Measurements from ENCODE around the gene VIT. TPM values are rescaled to one million over a fixed set of nuclear protein-coding genes. Genes with fewer than 3 reads are reported as not detected.

The VIT gene
- total RNA-seq, 6 experiments from 2014 or later, result not detected

DNA sequence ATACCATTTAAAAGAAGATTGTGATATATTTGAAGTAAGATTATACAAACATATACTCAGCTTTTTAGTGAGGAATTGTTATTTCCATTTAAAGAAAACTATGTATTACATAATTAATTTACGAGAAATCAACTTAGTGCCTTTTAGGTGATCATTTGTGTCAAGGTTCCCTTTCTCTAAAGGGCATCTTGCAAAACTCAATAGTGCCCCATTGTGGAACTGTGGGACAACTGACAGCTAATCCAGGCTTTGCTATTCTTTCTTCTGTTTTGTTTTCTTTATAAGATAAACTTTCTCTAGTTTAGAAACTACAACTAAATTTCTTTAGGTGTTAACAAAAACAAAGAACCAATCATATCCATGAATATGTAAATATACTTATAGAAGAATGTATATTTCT lies 24.3 kb upstream of the VIT start:
- 55% methylated on average over 1 of the region's 1 CpG for WGBS (ENCODE audit: insufficient coverage, low coverage, low lambda C conversion rate, missing lambda C conversion rate)
- Histone ChIP-seq H3K27me3 (no peaks in the 10 kb centered on the region), H3K4me1 (no peaks in the 10 kb centered on the region), H3K4me3 (no peak overlapping the region), H3K9me3 (no peaks in the 10 kb centered on the region), H3K36me3 (no peaks in the 10 kb centered on the region), H3K27ac (no peak overlapping the region)
- TF ChIP-seq CTCF (IDR thresholded peaks at IDR 0.05) (peak in 3 of 4 donors; percentile 18 to 35 (median 22)), POLR2A (IDR thresholded peaks at IDR 0.05) (no peak)
- intact Hi-C loops (cut with DNase I), result no loop called here
- DNase-seq (no peak), ATAC-seq (no peak)

DNA sequence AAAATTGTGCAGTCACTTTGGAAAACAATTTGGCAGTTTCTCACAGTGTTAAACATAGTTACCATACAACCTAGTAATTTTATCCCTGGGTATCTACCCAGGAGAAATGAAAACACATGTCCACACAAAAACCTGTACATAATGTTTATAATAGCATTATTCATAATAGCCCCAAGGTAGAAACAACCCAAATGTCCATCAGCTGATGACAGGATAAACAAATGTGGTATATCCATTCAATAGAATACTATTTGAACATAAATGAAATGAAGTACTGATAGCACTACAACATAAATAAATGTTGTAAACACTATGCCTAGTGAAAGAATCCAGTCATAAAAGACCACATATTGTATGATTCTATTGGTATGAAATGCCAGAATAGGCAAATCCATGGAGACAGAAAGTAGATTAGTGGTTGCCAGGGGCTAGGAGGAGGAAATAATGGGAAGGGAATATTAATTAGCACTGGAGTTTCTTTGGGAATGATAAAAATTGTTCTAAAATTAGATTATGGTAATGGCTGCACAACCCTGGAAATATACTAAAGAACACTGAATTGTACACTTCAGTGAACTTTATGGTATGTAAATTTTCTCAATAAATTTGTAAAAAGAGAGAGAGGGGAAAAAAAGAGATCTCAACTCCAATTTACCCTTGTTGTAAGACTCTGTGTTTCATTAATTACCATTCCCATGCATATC lies 20.8 kb upstream of the VIT start:
- DNase-seq (no peak), ATAC-seq (no peak)
- Histone ChIP-seq H3K4me1 (no peaks in the 10 kb centered on the region), H3K36me3 (no peaks in the 10 kb centered on the region), H3K27me3 (no peaks in the 10 kb centered on the region), H3K27ac (no peak overlapping the region), H3K4me3 (no peak overlapping the region), H3K9me3 (no peaks in the 10 kb centered on the region)
- TF ChIP-seq CTCF (IDR thresholded peaks at IDR 0.05), result no peak
- TF ChIP-seq POLR2A (IDR thresholded peaks at IDR 0.05), result no peak
- intact Hi-C loops (cut with DNase I), result no loop called here

- WGBS (ENCODE audit: insufficient coverage, low coverage, low lambda C conversion rate, missing lambda C conversion rate), result 47% methylated on average over 1 of the region's 1 CpG
Measured at GRCh38 chr2:36676364-36676763, 20.1 kb upstream of the VIT start.

GRCh38 chr2:36677386-36677785 lies 19.1 kb upstream of the VIT start:
- no peaks in the 10 kb centered on the region for H3K27me3 ChIP-seq
- H3K4me3 ChIP-seq, result no peak overlapping the region
- DNase-seq (no peak), ATAC-seq (peak in 1 of 4 donors; percentile 58)
- H3K27ac ChIP-seq, result no peak overlapping the region
- no peaks in the 10 kb centered on the region for H3K4me1 ChIP-seq
- TF ChIP-seq CTCF (IDR thresholded peaks at IDR 0.05), result no peak
- intact Hi-C loops (cut with DNase I), result no loop called here
- no peaks in the 10 kb centered on the region for H3K9me3 ChIP-seq
- no peaks in the 10 kb centered on the region for H3K36me3 ChIP-seq

More at GRCh38 chr2:36676364-36676763, 20.1 kb upstream of the VIT start:
- DNase-seq (no peak), ATAC-seq (no peak)
- Histone ChIP-seq H3K27me3 (no peaks in the 10 kb centered on the region), H3K36me3 (no peaks in the 10 kb centered on the region), H3K4me3 (no peak overlapping the region), H3K9me3 (no peaks in the 10 kb centered on the region), H3K27ac (no peak overlapping the region), H3K4me1 (no peaks in the 10 kb centered on the region)
- intact Hi-C loops (cut with DNase I), result no loop called here
- no peak for TF ChIP-seq POLR2A (IDR thresholded peaks at IDR 0.05)
- no peak for TF ChIP-seq CTCF (IDR thresholded peaks at IDR 0.05)
